Measurements from ENCODE around the gene CACNG8. TPM values are rescaled to one million over a fixed set of nuclear protein-coding genes. Genes with fewer than 3 reads are reported as not detected.

Gene CACNG8
- polyA plus RNA-seq, 3 donors, result 0.05 TPM; not detected in 2

DNA sequence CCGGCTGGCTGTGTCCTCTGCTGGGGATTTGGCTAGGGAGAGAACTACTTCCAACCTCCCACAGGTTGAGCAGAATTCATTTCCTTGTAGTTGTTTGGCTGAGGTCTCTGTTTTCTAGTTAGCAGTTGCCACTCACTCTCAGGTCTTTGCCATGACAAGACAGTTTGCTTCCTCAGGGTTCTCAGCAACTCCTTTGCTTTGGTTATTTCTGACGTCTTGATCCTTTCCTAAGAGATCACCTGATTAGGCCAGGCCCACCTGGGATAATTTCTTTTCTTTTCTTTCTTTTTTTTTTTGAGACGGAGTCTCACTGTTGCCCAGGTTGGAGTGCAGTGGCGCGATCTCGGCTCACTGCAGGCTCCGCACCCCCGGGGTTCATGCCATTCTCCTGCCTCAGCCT is 9.4 kb upstream of the CACNG8 start:
- Mint-ChIP-seq H3K27ac (peak overlapping the region in 1 of 7 donors; percentile 66), H3K4me1 (peaks cover 7% of the 10 kb centered on the region), H3K9me3 (peaks cover 0 to 8% (median 5%) of the 10 kb centered on the region in 7 donors), H3K4me3 (no peak overlapping the region), H3K27me3 (ENCODE audit: low read depth in 3 of 3) (peaks cover 35 to 62% (median 52%) of the 10 kb centered on the region in 3 donors), H3K36me3 (no peaks in the 10 kb centered on the region)
- H3K4me1 ChIP-seq (ENCODE audit: control insufficient read depth in 1 of 2, insufficient read depth in 2 of 2, low read length in 2 of 2), result no peaks in the 10 kb centered on the region
- no peak overlapping the region for H2AFZ ChIP-seq (ENCODE audit: insufficient read depth, low read depth, low read length, poor library complexity, severe bottlenecking)
- H3K4me3 ChIP-seq (replicated peaks in 1 of 3; ENCODE audit: low read depth in 2 of 3, low read length in 3 of 3), result no peak overlapping the region
- H3K9me3 ChIP-seq (replicated peaks in 1 of 2; ENCODE audit: control insufficient read depth in 1 of 2, insufficient read depth in 1 of 2, low read length in 2 of 2), result peaks cover 0 to 12% of the 10 kb centered on the region in 2 donors
- H3K4me2 ChIP-seq (replicated peaks; ENCODE audit: extremely low read depth, low read length, poor library complexity, severe bottlenecking), result no peak overlapping the region
- H3K79me2 ChIP-seq (ENCODE audit: insufficient read depth, low read length), result no peaks in the 10 kb centered on the region
- H3K27ac ChIP-seq (ENCODE audit: low read depth in 1 of 2, low read length in 2 of 2), result no peak overlapping the region
- no peak overlapping the region for H3K9ac ChIP-seq (ENCODE audit: insufficient read depth, low read length, poor library complexity, severe bottlenecking)
- H3K36me3 ChIP-seq (replicated peaks in 1 of 2; ENCODE audit: control insufficient read depth in 1 of 2, insufficient read depth in 2 of 2, low read length in 2 of 2), result no peaks in the 10 kb centered on the region
- TF ChIP-seq, protein P1, sequence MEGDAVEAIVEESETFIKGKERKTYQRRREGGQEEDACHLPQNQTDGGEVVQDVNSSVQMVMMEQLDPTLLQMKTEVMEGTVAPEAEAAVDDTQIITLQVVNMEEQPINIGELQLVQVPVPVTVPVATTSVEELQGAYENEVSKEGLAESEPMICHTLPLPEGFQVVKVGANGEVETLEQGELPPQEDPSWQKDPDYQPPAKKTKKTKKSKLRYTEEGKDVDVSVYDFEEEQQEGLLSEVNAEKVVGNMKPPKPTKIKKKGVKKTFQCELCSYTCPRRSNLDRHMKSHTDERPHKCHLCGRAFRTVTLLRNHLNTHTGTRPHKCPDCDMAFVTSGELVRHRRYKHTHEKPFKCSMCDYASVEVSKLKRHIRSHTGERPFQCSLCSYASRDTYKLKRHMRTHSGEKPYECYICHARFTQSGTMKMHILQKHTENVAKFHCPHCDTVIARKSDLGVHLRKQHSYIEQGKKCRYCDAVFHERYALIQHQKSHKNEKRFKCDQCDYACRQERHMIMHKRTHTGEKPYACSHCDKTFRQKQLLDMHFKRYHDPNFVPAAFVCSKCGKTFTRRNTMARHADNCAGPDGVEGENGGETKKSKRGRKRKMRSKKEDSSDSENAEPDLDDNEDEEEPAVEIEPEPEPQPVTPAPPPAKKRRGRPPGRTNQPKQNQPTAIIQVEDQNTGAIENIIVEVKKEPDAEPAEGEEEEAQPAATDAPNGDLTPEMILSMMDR (IDR thresholded peaks at IDR 0.05), result no peak
- WGBS (ENCODE audit: insufficient coverage), result 84% methylated on average over 6 of the region's 8 CpGs
- H4K20me1 ChIP-seq (ENCODE audit: insufficient read depth, low read length), result no peaks in the 10 kb centered on the region
- intact Hi-C loops (cut with micrococcal nuclease), result no loop called here
- H3K27me3 ChIP-seq (ENCODE audit: control insufficient read depth in 2 of 2, insufficient read depth in 2 of 2, low read length in 2 of 2), result peaks cover 22 to 41% of the 10 kb centered on the region in 2 donors
- DNase-seq, result no peak

DNA sequence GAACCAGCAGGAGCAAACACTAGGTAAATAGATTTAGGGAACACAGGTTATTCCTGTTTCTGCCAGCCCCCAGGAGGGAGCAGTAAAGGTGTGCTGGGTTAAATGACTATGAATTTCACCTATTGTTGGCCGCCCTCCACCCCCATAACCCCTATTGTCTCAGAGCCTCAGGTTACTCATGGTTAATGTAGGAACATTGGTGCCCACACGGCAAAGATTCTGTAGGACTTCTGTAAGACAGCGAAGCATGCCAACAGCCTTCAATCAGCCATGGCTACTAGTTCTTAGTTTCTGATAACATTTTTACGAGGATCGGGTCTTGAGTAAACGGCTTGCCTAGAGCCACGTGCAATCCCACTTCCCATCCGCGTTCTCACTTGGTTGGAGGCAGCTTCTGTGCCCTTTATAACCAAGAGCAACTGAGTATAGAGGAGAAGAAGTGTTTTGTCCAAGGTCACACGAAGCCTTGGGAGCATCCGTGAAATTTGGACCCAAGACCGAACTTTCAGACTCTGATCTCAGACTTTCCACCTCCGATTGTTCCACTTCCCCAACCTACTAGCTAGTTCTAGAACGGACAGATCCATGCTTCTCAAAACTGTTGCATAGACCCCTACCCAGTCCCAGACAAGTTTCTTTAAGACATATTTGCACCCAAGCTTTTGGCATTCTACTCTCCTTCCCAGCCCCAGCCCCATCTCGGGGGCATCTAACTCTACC is 5.1 kb upstream of the CACNG8 start:
- Histone ChIP-seq H3K36me3 (replicated peaks in 1 of 2; ENCODE audit: control insufficient read depth in 1 of 2, insufficient read depth in 2 of 2, low read length in 2 of 2) (no peaks in the 10 kb centered on the region), H4K20me1 (ENCODE audit: insufficient read depth, low read length) (no peaks in the 10 kb centered on the region), H3K4me2 (replicated peaks; ENCODE audit: extremely low read depth, low read length, poor library complexity, severe bottlenecking) (no peak overlapping the region), H3K9ac (ENCODE audit: insufficient read depth, low read length, poor library complexity, severe bottlenecking) (no peak overlapping the region), H3K79me2 (ENCODE audit: insufficient read depth, low read length) (no peaks in the 10 kb centered on the region), H3K27me3 (ENCODE audit: control insufficient read depth in 2 of 2, insufficient read depth in 2 of 2, low read length in 2 of 2) (peaks cover 58 to 69% of the 10 kb centered on the region in 2 donors), H3K4me1 (ENCODE audit: control insufficient read depth in 1 of 2, insufficient read depth in 2 of 2, low read length in 2 of 2) (peaks cover 0 to 7% of the 10 kb centered on the region in 2 donors), H3K27ac (ENCODE audit: low read depth in 1 of 2, low read length in 2 of 2) (no peak overlapping the region), H3K4me3 (replicated peaks in 1 of 3; ENCODE audit: low read depth in 2 of 3, low read length in 3 of 3) (no peak overlapping the region), H3K9me3 (replicated peaks in 1 of 2; ENCODE audit: control insufficient read depth in 1 of 2, insufficient read depth in 1 of 2, low read length in 2 of 2) (peaks cover 0 to 16% of the 10 kb centered on the region in 2 donors), H2AFZ (ENCODE audit: insufficient read depth, low read depth, low read length, poor library complexity, severe bottlenecking) (no peak overlapping the region)
- Mint-ChIP-seq H3K36me3 (peaks cover 5 to 6% of the 10 kb centered on the region in 2 donors), H3K4me3 (peak overlapping the region in 1 of 2 donors; percentile 77), H3K9me3 (peaks cover 0 to 25% (median 12%) of the 10 kb centered on the region in 7 donors), H3K4me1 (peaks cover 11% of the 10 kb centered on the region), H3K27ac (peak overlapping the region in 1 of 7 donors; percentile 63), H3K27me3 (ENCODE audit: low read depth in 3 of 3) (peaks cover 62 to 80% (median 74%) of the 10 kb centered on the region in 3 donors)
- TF ChIP-seq, protein P1 (IDR thresholded peaks at IDR 0.05), result no peak
- intact Hi-C loops (cut with micrococcal nuclease), result no loop called here
- 2% methylated on average over 4 of the region's 15 CpGs for WGBS (ENCODE audit: insufficient coverage)
- DNase-seq, result no peak

Data from CD14-positive monocyte (primary cell).